GM21526 (cell line): Measurements from ENCODE around the gene USP12.
"Not testable (repeated sequence)": the region's sequence is repeated elsewhere in the genome, so short reads cannot be mapped to it uniquely, and the experiment has no call there.

Source experiments
- ATAC-seq: cut with Tn5 transposase; IDR thresholded peaks from one replicate; pipeline ENCODE4 v1.9.1; 2021; ENCODE audit warnings: moderate library complexity; ENCODE audit not compliant: unreplicated experiment, low FRiP score

The USP12 gene

GRCh38 chr13:27081893-27082679, 89.5 kb downstream of the USP12 start:
- ATAC-seq, result no peak

DNA sequence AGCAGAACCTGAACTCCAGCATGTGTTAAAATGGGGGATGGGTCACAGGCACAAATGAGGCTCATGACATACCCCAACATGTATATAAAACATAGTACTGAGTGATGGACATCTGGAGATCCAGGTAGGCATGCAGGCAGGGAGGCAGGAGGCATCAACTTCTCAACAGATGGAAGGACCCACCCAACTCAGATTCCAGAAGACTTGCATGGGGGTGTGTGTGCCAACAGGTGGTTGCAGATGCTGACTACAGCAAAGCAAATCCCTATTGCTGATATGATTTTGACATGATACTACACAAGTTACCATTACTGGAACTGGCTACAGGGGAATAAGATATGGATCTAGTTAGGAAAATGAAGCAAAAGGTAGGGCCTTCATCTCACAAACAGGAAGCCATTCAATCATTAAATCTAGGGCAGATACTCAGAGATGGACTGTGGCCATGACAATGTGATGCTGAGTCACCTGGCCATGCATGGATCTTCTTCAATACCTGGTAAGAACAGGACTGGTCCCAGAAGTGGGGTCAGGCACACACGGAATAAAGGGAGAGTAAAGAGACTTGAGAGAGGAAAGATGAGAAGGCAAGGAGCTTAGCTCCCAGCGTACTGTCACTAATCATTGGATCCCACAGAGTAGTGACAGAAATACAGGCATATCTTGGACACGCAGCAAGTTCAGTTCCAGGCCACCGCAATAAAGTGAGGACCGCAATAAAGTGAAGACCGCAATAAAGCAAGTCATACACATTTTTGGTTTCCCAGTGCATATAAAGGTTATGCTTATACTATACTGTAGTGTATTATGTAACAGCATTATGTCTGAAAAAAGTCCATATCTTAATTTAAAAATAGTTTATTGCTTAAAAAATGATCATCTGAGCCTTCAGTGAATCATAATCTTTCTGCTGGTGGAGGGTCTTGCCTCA, 91.3 kb downstream of the USP12 start:
- ATAC-seq, result no peak

- no peak for ATAC-seq
Observed at GRCh38 chr13:27079421-27079958, 92.1 kb downstream of the USP12 start.

GRCh38 chr13:27077451-27077850, 94.2 kb downstream of the USP12 start:
- ATAC-seq, result no peak

DNA sequence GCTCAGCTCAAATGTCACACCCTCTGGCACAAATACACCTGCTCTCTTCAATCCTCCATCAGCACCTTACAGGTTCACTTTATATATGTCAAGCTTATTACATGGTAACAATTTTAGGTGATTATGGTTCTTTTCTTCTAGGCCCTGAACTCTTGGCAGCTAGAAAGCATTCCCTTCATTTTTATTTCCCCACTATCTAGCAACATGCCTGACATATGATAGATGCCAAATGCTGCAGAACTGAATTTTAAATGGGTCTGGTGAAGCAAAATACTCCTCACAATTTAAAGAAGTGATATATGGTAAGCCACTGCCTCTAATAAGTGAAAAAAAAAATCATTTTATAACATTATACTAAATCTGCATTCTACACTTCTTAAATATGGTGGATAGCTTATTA, 95.2 kb downstream of the USP12 start:
- no peak for ATAC-seq

GRCh38 chr13:27073186-27073585, 98.4 kb downstream of the USP12 start:
- no peak for ATAC-seq

DNA sequence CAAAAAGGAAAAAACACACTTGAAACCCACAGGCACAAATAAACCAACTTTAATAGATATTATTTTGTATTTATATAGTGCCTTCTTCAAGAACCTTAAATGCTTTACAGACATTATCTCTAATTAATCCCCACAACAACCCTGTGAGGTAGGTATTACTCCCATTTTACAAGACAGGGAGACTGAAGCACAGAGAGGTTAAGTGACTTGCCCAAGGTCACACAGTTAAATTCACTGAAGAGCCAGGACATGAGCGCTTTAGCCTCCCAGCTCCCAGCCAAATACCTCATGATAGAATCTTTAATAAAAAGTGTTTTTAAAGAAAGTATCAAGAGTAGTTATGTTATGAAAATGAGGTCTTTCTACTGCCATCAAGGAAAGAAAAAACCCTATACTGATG, 105.5 kb downstream of the USP12 start:
- ATAC-seq, result not testable (repeated sequence)

GRCh38 chr13:27065582-27065981, 106.0 kb downstream of the USP12 start:
- ATAC-seq, result no peak

- no peak for ATAC-seq
Observed at GRCh38 chr13:27064252-27064995, 107.2 kb downstream of the USP12 start.

GRCh38 chr13:27057817-27058216, 113.8 kb downstream of the USP12 start:
- ATAC-seq, result no peak

DNA sequence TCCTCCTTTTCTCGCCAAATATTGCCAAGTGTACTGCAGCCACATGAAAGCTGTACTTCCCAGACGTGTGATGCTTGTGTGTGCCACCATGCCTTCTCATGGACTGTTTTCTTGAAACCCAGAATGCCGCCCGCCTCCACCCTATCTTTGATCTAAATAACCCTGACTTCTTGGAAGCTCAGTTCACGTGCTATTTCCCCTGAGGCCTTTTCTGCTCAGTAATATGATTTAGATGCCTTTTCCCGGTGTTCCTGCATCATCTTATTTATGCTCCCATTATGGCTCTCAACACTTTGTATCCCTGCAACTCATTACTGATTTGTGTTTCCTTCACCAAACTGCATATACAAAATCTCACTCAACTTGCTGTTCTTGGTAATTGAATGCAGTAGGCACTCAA, 116.1 kb downstream of the USP12 start:
- no peak for ATAC-seq

DNA sequence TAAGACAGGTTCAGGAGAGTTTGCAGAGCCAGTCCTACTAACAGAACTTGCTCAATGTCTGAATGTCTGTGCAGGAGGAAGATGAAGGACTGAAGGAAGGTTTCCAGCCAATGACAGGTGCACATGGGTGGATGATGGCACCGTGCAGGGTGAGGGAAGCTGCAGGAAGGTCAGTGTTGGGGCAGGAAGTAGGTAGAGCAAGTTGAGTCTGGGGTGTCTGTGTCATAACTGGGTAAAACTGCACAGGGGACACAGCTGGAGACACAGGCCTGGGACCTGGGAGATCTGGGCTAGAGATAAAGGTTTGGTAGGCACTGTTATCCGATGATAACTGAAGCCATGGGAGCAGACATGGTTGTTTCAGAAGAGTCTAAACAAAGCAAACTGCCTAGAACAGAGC, 116.9 kb downstream of the USP12 start:
- no peak for ATAC-seq

GRCh38 chr13:27053902-27054595, 117.6 kb downstream of the USP12 start:
- ATAC-seq, result no peak

DNA sequence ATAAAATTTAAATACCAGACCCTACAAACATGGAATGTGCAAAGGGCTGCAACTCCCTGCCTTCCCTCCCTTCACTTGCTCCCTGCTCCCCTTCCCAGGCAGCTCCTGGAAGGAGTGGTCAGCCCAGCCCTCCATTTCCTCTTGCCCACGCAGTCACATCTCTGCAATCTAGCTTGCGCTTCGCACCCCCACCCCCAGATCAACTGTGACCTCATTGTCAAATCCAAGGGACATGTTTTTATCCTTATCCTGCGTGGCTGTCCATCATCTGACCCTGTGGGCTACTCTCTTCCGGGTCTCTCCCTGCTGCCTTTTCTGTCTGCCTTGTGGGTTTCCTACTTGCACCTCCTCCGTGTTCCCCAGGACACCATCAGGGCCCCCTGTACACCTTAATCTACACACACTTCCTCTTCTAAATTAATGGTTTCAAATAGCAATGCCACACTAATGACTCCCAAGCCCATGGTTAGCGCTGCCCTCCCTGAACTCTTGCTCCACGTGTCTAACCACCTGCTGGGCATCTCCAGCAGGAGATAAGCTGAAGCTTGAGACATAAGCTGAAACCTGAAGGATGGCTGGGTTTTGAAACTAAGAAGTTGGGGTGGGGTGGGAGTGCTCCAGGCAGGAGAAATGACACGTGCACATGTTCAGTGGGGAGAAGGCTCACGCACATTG, 118.3 kb downstream of the USP12 start:
- ATAC-seq, result no peak

GRCh38 chr13:27052551-27053208, 118.9 kb downstream of the USP12 start:
- ATAC-seq, result no peak

GRCh38 chr13:27047081-27047480, 124.5 kb downstream of the USP12 start:
- no peak for ATAC-seq

DNA sequence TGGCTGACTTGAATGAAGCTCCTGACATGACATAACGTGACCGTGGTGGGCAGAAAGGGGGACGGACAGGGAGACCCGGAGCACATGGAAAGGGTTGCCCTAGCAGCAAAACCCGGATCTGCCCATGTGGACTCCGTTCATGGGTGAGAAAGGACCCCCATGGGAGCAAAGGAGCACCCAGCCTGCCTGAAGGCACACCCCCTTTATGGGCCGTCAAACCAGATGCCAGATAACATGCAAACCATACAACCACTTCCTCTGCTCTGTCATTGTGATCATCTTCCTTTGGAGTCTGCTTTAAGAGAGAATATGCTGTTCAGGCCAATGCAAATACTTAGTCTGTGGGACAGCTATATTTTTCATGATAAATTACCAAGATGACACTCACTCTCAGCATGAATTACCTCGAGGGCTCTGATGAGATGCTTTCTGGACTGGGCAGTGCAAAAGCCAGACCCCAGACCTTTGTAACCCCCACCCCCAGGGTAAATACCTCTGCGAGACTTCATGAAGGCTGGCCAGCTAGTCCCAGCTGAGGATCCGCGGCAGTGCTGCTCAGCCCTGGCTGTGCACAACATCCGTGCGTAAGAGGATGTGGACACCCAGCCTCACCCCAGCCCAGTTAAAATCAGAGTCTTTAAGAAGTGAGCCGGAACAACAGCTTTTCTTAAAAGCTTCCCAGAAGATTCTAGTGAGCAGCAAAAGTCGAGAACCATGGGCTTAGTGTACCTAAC, 126.6 kb downstream of the USP12 start:
- no peak for ATAC-seq

DNA sequence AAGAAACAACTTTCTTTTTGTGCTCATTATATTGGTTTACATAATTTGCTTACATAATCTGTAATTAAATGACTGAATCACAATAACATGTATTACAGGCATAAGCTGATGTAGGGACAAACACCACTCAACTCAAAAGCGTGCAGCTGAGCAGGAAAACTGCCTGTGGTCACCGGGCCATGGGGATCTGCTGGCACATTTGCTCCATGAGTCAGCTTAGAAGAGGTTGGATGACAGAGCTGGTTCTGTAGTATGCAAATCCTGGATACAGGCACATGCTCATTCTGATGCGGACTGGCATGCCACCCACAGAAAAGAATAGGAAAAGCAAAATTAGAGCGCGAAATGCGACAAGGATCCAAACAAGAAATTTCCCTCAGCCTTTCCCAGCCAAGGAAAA, 128.6 kb downstream of the USP12 start:
- ATAC-seq, result no peak
